ENCODE results near the gene GNAI2.

- TF ChIP-seq POLR2A (IDR thresholded peaks at IDR 0.05; ENCODE audit: low read depth, low read length), result no peak
- TF ChIP-seq SPI1 (IDR thresholded peaks at IDR 0.05; ENCODE audit: low read depth, low read length), result no peak
- TF ChIP-seq TAF1 (IDR thresholded peaks at IDR 0.05; ENCODE audit: low read depth, low read length), result no peak
Observed at GRCh38 chr3:50260027-50260941, 24.3 kb downstream of the GNAI2 start.

All from GM12891 (cell line).